ENCODE measurements around the gene FHL3. TPM values are rescaled to one million over a fixed set of nuclear protein-coding genes. Genes with fewer than 3 reads are reported as not detected.

Gene FHL3
- total and polyA plus RNA-seq, 2 donors (not counting 3 experiments of a cell fraction or from before 2014, with no cell fraction given): 26.1 to 58.7 TPM

DNA sequence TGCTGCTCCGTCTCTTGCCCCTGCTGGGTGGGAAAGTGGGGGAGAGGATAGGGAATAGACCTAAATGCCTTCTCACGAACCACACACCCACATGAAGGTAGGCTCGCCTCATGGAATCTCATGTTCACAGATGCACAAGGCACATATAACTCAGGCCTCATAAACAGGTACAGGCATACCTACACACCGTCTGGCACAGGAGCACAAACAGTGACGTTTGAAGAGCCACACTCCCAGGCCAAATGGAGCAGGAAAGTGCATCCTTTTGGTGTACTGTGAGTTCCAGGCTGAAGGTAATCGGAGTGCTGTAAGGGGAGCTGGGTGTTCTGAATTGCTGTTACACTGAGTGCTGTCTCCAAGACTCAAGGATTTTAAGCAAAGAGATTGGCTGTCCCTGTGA, 20.4 kb upstream of the FHL3 start:
- H3K27ac ChIP-seq (ENCODE audit: insufficient read depth, low read depth, low read length): no peak overlapping the region
- H3K79me2 ChIP-seq (ENCODE audit: control insufficient read depth, insufficient read depth, low read length): peaks cover under 1% of the 10 kb centered on the region

DNA sequence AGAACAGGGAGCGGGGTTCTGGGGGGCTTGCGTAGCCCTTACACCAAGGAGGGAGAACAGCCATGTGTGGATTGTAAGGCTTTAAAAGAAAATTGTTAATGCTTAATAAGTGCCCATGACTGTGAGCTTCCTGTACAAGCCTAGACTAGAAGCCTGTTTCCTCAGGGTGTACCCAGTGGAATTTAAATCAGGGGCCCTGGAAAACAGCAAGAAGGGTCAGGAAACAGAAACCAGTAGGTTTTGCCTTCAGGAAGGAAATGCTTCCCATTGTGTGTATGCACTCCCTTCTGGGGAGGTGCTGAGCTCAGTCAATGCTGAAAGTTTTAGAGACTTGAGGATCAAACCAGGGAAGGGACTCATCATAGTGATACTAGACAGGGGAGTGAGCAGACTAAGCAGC, 19.9 kb upstream of the FHL3 start:
- H3K9me1 ChIP-seq (replicated peaks; ENCODE audit: control insufficient read depth, extremely low read depth, insufficient read depth, low read length): no peaks in the 10 kb centered on the region
- H3K4me2 ChIP-seq (ENCODE audit: insufficient read depth, low read length): no peak overlapping the region
- FAIRE-seq (peak; percentile 67), DNase-seq (ENCODE audit: low read depth, low spot score) (no peak)
- H3K36me3 ChIP-seq (ENCODE audit: control insufficient read depth in 2 of 2, extremely low read depth in 1 of 2, insufficient read depth in 2 of 2, low read length in 2 of 2): peaks cover 9 to 19% of the 10 kb centered on the region in 2 experiments
- peaks cover 33% of the 10 kb centered on the region for H3K4me1 ChIP-seq (ENCODE audit: control insufficient read depth, extremely low read depth, insufficient read depth, low read length)
- intact Hi-C loops (cut with micrococcal nuclease): loop anchor here (5.0 to 10.0 kb wide), 3 partner anchors 480 to 792 kb away; no protein-coding TSS in a partner anchor
- H3K27me3 ChIP-seq (ENCODE audit: control insufficient read depth in 2 of 2, insufficient read depth in 2 of 2, low read length in 2 of 2): no peaks in the 10 kb centered on the region
- CTCF ChIA-PET: interaction anchor here (1.0 to 7.4 kb wide), 7 partner anchors 10 to 809 kb away, joined by 3 to 66 read pairs (median 3); no protein-coding TSS in a partner anchor
- no peak overlapping the region for H2AFZ ChIP-seq (ENCODE audit: low read depth, low read length)
- dilution Hi-C loops (cut with MboI; ENCODE audit: extremely low pct_ligation_motif_present, low sequenced_read_pairs): no loop called here
- no peak for TF ChIP-seq POLR2AphosphoS5 (IDR thresholded peaks at IDR 0.05; ENCODE audit: insufficient read depth, low read depth, low read length)
- TF ChIP-seq, protein P1, sequence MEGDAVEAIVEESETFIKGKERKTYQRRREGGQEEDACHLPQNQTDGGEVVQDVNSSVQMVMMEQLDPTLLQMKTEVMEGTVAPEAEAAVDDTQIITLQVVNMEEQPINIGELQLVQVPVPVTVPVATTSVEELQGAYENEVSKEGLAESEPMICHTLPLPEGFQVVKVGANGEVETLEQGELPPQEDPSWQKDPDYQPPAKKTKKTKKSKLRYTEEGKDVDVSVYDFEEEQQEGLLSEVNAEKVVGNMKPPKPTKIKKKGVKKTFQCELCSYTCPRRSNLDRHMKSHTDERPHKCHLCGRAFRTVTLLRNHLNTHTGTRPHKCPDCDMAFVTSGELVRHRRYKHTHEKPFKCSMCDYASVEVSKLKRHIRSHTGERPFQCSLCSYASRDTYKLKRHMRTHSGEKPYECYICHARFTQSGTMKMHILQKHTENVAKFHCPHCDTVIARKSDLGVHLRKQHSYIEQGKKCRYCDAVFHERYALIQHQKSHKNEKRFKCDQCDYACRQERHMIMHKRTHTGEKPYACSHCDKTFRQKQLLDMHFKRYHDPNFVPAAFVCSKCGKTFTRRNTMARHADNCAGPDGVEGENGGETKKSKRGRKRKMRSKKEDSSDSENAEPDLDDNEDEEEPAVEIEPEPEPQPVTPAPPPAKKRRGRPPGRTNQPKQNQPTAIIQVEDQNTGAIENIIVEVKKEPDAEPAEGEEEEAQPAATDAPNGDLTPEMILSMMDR (IDR thresholded peaks at IDR 0.05; ENCODE audit: extremely low read depth in 1 of 2, insufficient read depth in 1 of 2, low read depth in 1 of 2, low read length in 2 of 2): no peak
- H4K20me1 ChIP-seq (replicated peaks; ENCODE audit: control insufficient read depth, extremely low read depth, insufficient read depth, low read length): no peaks in the 10 kb centered on the region
- peak overlapping the region; percentile 10 for H3K27ac ChIP-seq (ENCODE audit: insufficient read depth, low read depth, low read length)
- POLR2A ChIA-PET: no interaction called here
- peaks cover 2% of the 10 kb centered on the region for H3K79me2 ChIP-seq (ENCODE audit: control insufficient read depth, insufficient read depth, low read length)
- BruUV-seq (replicated peaks): no TSS peak
- no peaks in the 10 kb centered on the region for H3K9me3 ChIP-seq (replicated peaks; ENCODE audit: control insufficient read depth, insufficient read depth, low read length)
- no peak overlapping the region for H3K4me3 ChIP-seq (replicated peaks in 1 of 3; ENCODE audit: insufficient read depth in 1 of 3, low read depth in 1 of 3, low read length in 3 of 3)
- no peak overlapping the region for H3K9ac ChIP-seq (replicated peaks; ENCODE audit: extremely low read depth, insufficient read depth, low read length)

More for the DNA sequence above, 20.4 kb upstream of the FHL3 start:
- H3K4me3 ChIP-seq (replicated peaks in 1 of 3; ENCODE audit: insufficient read depth in 1 of 3, low read depth in 1 of 3, low read length in 3 of 3): no peak overlapping the region
- intact Hi-C loops (cut with micrococcal nuclease): loop anchor here (1.0 to 10.0 kb wide), 6 partner anchors 47 to 810 kb away; no protein-coding TSS in a partner anchor
- no peak for DNase-seq (ENCODE audit: low read depth, low spot score)
- FAIRE-seq: no peak
- H3K27me3 ChIP-seq (ENCODE audit: control insufficient read depth in 2 of 2, insufficient read depth in 2 of 2, low read length in 2 of 2): no peaks in the 10 kb centered on the region
- H3K4me2 ChIP-seq (ENCODE audit: insufficient read depth, low read length): no peak overlapping the region
- peaks cover 37% of the 10 kb centered on the region for H3K4me1 ChIP-seq (ENCODE audit: control insufficient read depth, extremely low read depth, insufficient read depth, low read length)
- no peaks in the 10 kb centered on the region for H3K9me3 ChIP-seq (replicated peaks; ENCODE audit: control insufficient read depth, insufficient read depth, low read length)
- no peak overlapping the region for H3K9ac ChIP-seq (replicated peaks; ENCODE audit: extremely low read depth, insufficient read depth, low read length)
- dilution Hi-C loops (cut with MboI; ENCODE audit: extremely low pct_ligation_motif_present, low sequenced_read_pairs): no loop called here
- no TSS peak for BruUV-seq (replicated peaks)
- H4K20me1 ChIP-seq (replicated peaks; ENCODE audit: control insufficient read depth, extremely low read depth, insufficient read depth, low read length): no peaks in the 10 kb centered on the region
- ChIA-PET CTCF (interaction anchor here (0.6 to 7.4 kb wide), 8 partner anchors 10 to 809 kb away, joined by 3 to 66 read pairs (median 4); partner anchors contain the start of gene MTF1), POLR2A (no interaction called here)
- H3K36me3 ChIP-seq (ENCODE audit: control insufficient read depth in 2 of 2, extremely low read depth in 1 of 2, insufficient read depth in 2 of 2, low read length in 2 of 2): peaks cover 9 to 19% of the 10 kb centered on the region in 2 experiments
- H3K9me1 ChIP-seq (replicated peaks; ENCODE audit: control insufficient read depth, extremely low read depth, insufficient read depth, low read length): no peaks in the 10 kb centered on the region
- TF ChIP-seq GATA2 (IDR thresholded peaks at IDR 0.05; ENCODE audit: insufficient read depth, insufficient read length, low read depth, low read length) (no peak), POLR2AphosphoS5 (IDR thresholded peaks at IDR 0.05; ENCODE audit: insufficient read depth, low read depth, low read length) (no peak), MYC (IDR thresholded peaks at IDR 0.05; ENCODE audit: low read depth, low read length) (no peak), POLR2A (IDR thresholded peaks at IDR 0.05; ENCODE audit: low read depth, low read length) (no peak)
- TF ChIP-seq, protein P1 (IDR thresholded peaks at IDR 0.05; ENCODE audit: extremely low read depth in 1 of 2, insufficient read depth in 1 of 2, low read depth in 1 of 2, low read length in 2 of 2): no peak
- H2AFZ ChIP-seq (ENCODE audit: low read depth, low read length): no peak overlapping the region
